ENCODE measurements around the gene TSHZ2.
"Not testable (repeated sequence)": the region's sequence is repeated elsewhere in the genome, so short reads cannot be mapped to it uniquely, and the experiment has no call there.

Gene TSHZ2

DNA sequence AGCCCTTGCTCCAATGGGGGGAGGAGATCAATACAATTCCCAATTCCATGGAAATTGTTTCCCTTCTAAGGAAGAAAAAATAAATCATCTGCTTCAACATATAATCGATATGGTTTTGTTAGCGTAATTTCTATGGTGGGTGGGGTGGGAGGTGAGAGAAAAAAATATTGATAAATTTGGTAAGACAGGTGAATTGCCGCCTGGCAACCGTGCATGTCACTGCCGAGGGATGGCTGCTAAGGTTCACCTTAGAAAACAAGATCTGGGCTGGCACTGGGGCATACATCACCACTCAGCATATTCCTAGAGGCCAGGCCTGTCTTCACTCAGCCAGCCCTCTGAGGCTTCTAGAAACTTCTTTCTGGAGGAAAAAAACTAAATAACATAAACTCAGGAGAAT, 517.4 kb downstream of the TSHZ2 start:
- DNase-seq: no peak

DNA sequence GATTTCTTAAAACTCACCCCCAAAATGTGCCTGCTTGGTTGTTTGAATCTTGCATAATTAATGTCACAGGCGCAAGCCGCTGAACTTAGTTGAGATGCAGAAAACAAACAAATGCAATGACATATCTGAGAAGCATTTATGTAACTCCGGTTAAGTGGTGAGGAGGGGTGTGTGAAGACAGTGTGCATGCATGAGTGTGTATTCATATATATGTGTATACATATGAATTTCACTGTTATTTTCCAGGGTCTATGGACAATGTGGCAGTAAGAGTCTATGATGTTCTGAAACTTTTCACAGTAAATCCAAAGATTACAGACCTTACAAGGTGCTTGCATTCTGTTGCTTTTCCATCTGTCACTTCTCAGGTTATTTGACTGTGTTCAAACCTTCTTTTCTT, 518.5 kb downstream of the TSHZ2 start:
- no peak for DNase-seq

DNA sequence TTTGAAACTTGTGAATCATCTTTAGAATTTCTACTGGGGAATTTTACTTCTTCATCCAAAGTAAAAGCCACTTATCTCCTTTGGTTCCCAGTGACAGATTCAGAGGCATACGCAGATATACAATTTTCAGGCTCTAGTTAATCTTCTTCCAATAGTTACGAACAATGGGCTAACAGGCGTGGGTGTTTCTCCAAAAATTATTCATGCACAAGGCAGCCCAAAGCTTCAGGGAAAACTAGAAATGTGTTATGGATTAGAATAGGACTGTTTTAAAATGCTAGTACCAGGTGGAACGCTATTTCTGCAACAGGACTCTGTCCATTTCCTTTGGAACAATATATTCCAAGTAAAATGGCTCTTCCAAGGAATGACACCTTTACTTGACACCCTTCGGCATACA, 519.3 kb downstream of the TSHZ2 start:
- DNase-seq: no peak

DNA sequence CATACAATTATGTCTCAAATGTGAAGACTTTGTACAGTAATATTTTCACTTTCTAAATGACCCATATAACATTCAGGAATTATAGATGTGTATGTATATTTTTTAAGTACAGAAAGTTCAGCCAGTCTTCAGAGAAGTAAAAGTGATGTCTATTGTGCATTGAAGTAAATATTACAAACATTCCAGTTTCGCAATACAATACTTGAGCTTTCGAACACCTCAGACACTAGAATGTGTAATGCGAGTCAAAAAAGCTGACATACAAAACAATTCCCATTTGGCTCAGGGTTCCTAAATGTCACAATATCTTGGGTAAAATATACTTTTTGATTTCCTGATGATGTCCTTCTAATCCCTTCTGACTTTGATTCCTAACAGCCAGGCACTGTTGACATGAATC, 520.1 kb downstream of the TSHZ2 start:
- DNase-seq: no peak

DNA sequence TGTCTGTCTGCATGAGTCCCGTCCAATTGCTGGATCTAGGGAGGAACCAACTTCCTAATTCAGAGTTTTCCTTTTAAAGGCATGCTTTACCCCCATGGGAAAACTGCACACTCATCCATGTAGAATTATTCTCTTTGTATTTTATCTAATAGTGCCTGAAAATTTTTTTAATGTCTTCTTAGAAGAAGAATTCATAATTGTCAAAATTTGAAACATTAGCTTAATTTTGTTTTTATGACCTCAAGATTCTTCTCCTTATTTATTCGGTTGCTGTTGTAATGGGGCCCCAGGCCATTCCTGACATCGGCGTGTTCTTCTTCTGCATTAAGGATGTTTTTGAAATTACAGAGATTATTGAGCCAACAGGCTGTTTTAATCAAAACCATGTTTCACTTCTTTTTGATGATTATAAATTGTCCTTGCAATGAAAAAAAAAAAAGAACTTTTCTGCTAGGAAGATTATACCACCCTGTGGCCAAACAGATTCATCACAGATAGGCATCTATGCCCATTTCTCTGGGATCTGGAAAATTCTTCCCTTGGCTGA, 521.2 kb downstream of the TSHZ2 start:
- no peak for DNase-seq

DNA sequence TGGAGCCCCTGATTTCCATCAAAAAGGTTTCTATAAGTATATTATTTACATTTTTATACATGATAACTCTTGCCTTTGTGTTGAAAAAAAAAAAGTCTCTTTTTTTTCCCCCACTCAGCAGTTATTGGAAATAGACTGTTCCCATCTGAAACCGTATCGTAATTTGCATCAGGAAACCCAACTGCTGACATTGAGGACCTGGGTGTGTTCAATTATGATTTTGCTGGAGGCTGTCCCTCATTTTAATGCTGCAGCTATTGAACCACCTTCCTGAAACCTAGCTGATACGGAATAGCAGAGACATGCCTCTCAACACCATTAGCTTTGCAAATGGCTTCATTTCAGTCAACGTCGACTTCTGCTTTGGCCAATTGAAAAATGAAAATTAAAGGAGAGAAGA, 522.6 kb downstream of the TSHZ2 start:
- no peak for DNase-seq

DNA sequence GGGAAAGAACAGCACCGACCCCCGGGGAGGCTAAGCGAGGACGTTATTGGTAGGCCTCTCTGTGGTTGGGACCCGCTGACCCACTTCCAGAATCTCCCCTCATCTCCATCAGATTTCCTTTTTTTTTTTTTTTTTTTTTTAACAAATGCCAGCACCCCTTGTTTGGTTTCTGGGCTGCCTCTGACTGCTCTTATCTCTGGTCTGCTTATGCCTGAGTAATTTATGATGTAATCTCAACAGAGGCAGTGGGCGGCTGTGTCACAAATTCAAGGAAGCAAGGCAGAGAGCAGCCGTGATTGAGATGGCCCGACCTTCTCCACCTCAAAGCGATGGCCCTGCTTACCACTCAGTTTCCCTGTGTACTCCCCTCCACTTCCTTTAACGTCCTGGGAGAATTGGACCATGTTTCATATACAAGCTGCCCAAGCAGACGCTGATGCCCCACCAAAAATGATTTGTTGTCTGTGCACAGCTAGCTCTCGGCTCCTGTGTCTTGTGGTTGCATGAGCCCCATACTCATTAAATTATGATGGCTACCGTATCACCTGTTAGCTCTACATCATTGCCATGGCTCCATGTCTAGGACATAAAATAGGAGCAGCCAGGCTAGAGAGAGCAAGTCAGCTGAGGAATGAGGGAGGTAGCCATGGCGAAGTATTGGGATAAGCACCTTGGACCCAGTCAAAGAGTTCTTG, 523.4 kb downstream of the TSHZ2 start:
- DNase-seq: peak; percentile 28 to 54 (median 50)

DNA sequence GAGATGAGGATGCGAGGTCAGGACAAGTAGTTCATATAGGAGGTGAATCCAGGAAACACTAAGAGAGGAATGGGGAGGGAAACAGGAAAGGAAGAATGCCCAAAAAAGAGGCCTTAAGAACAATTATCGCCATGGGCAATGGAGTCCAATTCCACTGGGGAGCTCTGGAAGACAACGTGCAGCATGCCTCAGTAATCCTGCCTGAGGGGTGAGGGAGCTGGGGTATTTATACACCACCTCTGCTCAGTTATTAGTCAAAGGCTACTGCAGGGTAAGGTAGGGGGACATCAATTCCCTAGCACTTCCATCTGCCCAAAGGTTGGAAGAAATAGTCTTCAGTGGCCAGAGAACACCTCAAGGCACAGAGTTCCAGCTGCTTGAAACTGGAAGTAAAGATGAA, 525.1 kb downstream of the TSHZ2 start:
- DNase-seq: no peak

DNA sequence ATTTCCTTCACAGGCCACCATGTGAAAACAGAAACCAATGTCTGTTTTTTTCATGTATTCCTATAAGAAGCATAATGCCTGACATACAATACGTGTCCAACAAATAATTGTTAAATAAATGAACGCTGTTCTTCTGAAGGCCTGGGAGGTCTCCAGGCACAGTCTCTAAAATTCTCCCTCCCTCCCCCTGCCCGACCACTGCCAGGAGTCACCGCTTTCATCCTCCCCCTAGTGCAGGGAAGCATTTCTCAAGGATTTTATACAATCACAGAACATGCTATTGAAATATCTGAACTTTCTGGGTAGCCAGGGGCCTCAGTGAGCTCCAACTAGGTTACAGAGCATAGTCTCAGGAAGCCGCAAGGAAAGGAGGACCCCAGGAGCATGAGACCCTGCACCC, 526.2 kb downstream of the TSHZ2 start:
- DNase-seq: no peak

DNA sequence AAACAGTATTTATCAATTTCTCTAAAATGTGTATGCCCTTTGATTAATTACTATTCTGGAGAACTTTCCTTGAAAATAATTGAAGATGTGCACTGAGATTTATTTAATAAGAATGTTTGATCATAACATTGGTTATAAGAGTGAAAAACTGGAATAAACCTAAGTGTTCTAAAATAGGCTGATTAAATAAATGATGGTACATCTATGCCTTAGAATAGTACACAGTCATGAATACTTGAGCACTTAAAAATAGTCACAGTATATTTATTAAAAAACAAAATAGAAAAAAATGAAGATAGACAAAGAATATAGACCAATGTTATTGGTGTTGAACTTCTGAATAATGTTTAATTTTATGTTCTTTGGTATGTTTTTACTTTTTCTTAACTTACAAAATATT, 528.5 kb downstream of the TSHZ2 start:
- DNase-seq: no peak

DNA sequence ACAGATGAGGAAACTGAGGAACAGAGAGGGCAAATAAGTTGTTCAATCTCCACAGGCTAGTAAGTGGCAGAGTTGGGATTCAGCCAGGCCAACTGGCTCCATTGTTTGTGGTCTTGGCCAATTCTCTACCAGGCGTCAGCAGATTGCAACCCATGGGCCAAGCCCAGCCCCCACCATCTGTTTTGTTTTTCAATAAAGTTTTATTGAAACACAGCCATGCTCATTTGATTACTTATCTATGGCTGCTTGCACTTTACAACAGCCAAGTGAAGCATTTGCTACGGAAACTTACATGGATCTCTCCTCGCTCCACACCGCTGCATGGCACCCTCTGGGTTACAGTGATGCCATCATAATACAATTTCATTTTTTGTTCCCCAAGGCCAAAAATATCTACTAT, 530.7 kb downstream of the TSHZ2 start:
- no peak for DNase-seq

DNA sequence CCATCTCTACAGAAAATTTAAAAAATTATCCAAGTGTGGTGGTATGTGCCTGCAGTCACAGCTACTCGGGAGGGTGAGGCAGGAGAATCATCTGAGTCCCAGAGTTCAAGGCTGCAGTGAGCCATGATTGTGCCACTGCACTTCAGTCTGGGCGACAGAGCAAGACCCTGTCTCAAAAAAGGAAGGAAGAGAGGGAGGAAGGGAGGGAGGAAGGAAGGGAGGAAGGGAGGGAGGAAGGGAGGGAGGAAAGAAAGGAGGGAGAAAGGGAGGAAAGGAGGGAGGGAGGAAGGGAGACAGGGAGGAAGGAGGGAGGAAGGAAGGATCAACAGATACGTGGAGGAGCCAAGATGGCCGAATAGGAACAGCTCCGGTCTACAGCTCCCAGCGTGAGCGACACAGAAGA, 531.4 kb downstream of the TSHZ2 start:
- no peak for DNase-seq

DNA sequence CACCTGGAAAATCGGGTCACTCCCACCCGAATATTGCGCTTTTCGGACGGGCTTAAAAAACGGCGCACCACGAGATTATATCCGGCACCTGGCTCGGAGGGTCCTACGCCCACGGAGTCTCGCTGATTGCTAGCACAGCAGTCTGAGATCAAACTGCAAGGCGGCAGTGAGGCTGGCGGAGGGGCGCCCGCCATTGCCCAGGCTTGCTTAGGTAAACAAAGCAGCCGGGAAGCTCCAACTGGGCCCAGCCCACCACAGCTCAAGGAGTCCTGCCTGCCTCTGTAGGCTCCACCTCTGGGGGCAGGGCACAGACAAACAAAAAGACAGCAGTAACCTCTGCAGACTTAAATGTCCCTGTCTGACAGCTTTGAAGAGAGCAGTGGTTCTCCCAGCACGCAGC, 531.9 kb downstream of the TSHZ2 start:
- DNase-seq: not testable (repeated sequence)

DNA sequence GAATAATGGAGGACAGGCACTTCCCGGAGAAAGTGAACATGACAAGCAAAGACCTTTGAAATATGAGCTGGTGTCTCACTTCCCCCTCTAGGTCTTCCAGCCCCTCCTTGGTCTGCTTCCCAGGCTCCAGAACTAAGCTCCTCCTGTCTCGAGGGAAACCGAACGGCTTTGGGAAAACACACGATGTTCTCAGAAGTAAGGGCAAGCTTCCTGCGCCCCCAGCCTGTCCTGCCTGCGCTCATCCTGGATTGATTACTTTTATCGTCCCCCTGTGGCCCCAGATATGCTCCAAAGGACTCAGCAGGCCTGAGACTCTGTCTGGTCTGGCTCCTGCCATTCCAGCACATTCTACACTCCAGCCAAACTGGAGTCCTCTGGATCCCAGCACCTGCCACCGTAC, 538.1 kb downstream of the TSHZ2 start:
- no peak for DNase-seq

DNA sequence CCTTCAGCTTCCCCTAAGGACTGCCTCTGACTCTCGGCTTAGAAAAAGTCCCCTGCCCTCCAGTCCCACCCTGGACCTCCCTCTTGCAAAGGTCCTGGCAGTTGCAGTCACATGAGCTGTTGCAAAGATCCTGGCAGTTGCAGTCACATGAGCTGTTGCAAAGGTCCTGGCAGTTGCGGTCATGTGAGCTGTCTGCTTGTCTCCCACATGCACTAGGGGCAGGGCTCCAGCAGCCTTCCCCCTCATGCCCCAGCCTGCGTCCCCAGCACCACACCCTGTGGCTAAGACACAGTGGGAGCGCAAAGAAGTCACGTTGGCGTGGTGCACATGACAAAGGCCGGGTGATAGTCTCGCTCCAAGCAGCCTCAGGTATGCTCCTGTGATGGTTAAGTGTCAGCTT, 538.5 kb downstream of the TSHZ2 start:
- DNase-seq: peak in 2 of 4 experiments; percentile 2 to 17

DNA sequence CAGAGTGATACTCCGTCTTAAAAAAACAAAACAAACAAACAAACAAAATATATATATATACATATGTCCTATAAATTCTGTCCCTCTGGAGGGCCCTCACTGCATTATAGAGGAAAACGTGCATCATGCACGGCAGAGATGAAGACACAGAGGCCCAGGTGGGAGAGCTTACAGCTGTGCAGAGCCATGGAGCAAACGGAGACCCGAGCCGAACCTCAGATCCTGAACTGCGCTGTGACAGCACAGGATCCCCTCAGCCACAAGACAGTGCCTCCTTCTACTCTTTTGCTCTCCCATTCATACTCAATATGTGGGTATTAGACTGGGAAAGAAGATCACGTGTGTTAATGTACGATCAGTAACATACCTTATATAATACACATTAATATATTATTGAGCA, 539.9 kb downstream of the TSHZ2 start:
- no peak for DNase-seq

DNA sequence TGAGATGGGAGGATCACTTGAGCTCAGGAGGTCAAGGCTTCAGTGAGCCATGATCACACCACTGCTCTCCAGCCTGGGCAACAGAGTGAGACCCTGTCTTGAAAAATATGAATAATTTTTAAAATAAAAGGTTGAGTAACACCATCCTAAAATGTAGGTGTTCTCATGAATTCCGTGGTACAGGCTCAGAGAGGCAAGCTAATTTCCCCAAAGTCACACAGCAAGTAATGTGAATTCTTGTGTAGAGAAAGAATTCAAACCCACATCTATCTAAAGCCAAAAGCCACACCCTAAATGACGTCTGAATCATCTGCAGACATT, 541.0 kb downstream of the TSHZ2 start:
- no peak for DNase-seq

DNA sequence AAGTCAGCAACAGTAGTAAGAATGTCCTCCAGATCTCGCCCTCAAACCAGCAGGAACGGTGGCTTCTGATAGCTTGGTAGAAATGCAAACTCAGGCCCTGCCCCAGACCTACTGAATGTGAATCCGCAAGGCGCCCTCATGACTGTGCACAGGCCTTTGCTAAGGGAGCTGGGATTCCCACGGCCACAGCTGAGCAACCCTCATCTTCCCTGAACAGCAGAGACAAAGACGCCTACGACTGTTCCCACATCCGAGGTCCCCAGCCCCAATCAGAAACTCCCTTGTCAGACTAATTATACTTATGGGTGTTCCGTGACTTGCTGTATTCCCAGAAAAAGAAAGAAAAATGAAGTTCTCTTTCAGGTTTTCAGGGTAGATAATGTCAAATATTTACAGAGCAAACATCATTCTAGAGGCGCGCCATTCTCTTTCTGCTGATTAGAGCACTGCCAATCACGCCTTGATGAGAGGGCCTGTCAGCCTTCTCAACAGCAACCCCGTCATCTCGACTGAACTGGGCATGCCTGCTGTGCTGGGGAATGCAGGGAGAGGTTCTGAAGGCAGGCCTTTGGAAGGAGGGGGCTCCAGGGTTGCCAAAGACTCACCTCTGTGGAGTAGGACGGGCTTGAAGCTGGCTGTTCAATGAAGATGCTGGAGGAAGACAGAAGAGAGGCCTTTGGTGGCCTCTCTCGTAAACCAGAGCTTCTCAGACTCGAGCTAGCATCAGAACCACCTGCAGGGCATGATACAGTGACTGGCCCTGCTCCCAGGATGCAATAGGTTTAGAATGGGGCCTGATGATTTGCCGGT, 541.5 kb downstream of the TSHZ2 start:
- DNase-seq: no peak

DNA sequence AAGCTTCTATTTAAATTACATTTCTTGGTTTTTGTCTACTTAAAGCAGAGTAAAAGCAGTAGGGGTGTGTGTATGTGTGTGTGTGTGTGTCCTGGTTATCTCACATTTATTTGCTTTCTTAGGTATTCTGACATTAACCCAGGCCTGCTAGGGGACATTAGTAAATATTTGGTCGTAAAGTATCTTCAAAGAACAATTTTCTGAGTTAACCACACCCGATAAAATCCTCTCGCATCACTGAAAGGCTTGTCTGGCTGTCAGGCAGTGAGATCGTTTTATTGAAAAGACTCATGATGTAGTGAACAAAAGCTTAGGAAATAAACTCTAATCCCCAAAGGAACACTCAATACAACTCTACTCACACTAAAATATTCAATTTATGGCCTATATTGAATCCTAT, 543.6 kb downstream of the TSHZ2 start:
- no peak for DNase-seq

DNA sequence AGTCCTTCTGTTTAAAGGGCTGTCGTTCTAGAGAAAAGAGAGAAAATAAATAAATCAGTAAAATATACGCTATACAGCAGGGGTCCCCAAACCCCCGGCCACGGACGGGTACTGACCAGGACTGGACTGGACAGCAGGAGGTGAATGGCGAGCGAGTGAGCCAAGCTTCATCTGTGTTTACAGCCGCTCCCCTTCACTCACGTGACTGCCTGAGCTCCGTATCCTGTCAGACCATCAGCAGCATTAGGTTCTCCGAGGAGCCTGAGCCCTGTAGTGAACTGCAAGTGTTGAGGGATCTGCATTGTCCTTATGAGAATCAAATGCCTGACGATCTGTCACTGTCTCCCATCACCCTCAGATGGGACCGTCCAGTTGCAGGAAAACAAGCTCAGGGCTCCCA, 545.0 kb downstream of the TSHZ2 start:
- DNase-seq: no peak

DNA sequence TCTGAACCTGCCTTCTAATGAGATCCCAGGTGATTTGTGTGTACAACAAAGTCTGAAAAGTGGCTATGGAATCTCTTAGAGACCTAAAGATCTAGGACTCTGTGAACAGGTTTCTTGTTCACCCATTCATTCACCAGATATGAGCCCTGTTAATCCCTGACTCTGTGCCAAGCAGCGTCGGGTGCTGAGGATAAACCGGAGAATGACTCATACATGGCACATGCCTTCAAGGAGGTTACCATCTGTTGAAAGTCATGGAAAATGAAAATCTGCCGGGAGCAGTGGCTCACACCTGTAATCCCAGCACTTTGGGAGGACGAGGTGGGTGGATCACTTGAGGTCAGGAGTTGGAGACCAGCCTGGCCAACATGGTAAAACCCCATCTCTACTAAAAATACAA, 549.3 kb downstream of the TSHZ2 start:
- not testable (repeated sequence) for DNase-seq

DNA sequence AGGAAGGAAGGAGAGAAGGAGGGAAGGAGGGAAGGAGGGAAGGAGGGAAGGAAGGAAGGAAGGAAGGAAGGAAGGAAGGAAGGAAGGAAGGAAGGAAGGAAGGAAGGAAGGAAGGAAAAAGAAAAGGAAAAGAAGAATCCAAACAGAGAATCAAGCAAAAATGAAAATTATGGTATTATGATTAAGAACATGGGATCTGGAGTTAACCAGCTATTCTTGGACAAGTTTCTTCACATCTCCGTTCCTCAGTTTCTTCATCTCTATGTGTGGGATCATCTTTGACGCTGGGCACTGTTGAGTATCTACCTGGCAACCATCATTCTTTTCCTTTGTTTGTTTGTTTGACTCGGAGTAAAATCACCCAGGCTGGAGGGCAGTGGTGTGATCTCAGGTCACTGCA, 549.9 kb downstream of the TSHZ2 start:
- DNase-seq: no peak

DNA sequence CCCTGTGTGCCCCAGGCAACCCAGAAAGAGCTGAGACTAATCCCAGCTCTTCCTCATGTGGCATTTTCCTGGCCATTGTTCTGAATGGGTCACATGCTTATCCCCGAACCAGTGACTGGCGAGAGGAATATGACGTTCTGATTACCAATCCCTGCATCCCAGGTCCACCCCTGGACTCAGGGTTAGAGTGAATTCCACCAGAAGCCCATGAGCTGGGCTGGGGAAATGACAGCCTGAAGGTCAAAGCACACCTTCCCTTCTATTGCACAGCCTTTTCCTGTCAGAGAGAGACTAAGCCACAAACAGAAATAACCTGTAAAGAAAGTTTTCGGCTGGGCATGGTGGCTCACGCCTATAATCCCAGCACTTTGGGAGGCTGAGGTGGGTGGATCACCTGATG, 550.5 kb downstream of the TSHZ2 start:
- no peak for DNase-seq

DNA sequence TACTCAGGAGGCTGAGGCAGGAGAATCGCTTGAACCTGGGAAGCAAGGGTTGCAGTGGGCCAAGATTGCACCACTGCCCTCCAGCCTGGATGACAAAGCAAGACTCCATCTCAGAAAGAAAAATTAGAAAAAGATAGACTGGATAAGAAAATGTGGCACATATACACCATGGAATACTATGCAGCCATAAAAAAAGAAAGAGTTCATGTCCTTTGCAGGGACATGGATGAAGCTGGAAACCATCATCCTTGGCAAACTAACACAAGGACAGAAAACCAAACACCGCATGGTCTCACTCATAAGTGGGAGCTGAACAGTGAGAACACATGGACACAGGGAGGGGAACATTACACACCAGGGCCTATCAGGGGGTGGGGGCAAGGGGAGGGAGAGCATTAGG, 551.5 kb downstream of the TSHZ2 start:
- DNase-seq: not testable (repeated sequence)

Data from suppressor macrophage (primary cell).